ENCODE measurements around the gene GALNT14. TPM values are rescaled to one million over a fixed set of nuclear protein-coding genes. Genes with fewer than 3 reads are reported as not detected.

The GALNT14 gene
- total RNA-seq, 1 donor from 2014 or later = 54.6 TPM

DNA sequence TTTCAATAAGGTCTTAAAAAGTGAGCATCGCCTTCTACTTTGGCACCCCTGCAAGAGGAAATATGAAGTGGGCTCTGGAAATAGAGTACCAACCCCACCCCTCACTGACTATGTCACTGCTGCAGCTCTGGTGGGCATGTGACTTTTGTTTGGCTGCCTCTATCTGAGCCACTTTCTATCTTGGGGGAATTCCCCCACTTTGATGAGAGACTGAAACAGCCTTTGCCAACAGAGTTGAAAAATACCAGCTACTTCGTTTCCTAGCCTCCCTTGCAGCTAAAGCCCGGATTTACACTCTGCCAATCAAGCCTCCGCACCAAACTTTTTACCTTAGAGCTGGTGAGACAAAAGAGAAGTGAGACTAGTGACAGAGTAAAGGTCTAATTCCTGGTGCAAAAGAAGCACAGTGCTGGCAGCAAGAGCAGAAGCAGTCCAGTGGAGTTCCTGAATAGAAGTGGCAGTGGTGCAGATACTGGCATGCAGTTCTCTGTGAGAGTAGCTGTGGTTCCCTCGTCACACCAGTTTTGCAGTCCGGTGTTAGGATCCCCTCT lies 12.0 kb upstream of the GALNT14 start:
- H3K27me3 ChIP-seq (ENCODE audit: control insufficient read depth, insufficient read depth, low read length) = no peaks in the 10 kb centered on the region
- H3K36me3 ChIP-seq (ENCODE audit: control insufficient read depth, insufficient read depth, low read length) = no peaks in the 10 kb centered on the region
- no peak for DNase-seq (ENCODE audit: low read depth)

DNA sequence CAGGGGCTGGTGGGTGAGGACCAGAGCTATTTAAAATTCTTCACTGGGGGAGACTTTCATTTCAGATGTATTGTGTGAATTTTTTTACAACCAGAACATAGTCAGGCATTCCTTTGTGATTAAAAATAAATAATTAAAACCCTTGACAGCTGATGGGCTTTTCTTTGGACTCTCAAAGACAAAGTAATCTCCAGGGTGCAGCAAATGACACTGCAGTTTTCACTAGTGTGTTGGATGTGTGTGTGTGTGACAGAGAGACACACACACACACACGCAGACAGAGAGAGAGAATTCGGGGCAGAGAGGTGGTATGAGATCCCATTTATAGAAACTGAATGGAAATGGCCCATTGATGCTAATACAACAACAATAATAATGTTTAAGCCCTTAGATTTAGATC lies 10.3 kb upstream of the GALNT14 start:
- DNase-seq (ENCODE audit: low read depth) = no peak
- no peak overlapping the region for H3K4me3 ChIP-seq (ENCODE audit: low read depth, low read length)
- no peaks in the 10 kb centered on the region for H3K27me3 ChIP-seq (ENCODE audit: control insufficient read depth, insufficient read depth, low read length)
- TF ChIP-seq, protein P1, sequence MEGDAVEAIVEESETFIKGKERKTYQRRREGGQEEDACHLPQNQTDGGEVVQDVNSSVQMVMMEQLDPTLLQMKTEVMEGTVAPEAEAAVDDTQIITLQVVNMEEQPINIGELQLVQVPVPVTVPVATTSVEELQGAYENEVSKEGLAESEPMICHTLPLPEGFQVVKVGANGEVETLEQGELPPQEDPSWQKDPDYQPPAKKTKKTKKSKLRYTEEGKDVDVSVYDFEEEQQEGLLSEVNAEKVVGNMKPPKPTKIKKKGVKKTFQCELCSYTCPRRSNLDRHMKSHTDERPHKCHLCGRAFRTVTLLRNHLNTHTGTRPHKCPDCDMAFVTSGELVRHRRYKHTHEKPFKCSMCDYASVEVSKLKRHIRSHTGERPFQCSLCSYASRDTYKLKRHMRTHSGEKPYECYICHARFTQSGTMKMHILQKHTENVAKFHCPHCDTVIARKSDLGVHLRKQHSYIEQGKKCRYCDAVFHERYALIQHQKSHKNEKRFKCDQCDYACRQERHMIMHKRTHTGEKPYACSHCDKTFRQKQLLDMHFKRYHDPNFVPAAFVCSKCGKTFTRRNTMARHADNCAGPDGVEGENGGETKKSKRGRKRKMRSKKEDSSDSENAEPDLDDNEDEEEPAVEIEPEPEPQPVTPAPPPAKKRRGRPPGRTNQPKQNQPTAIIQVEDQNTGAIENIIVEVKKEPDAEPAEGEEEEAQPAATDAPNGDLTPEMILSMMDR (IDR thresholded peaks at IDR 0.05; ENCODE audit: insufficient read depth, low read length, poor library complexity, severe bottlenecking) = no peak
- no peaks in the 10 kb centered on the region for H3K36me3 ChIP-seq (ENCODE audit: control insufficient read depth, insufficient read depth, low read length)

More for the DNA sequence above, 12.0 kb upstream of the GALNT14 start:
- TF ChIP-seq, protein P1 (IDR thresholded peaks at IDR 0.05; ENCODE audit: insufficient read depth, low read length, poor library complexity, severe bottlenecking) = no peak
- H3K4me3 ChIP-seq (ENCODE audit: low read depth, low read length) = no peak overlapping the region

DNA sequence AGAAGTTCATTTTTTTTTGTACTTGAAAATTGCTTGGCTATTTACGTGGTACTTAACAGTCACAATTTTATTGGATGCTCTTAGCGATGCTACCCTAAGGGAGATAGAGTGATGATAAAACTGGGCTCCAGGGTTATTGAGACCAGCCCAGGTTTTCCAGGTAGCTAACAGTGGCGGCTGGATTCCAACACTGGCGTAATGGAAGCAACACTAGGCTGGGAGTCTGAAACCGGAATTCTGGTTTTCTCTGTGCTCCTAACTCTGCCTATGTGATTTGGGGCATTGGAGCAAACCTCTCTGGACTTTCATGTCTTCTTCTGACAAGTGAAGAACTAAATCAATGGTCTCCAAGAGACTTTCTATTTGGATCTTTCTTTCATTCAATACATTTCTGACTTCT lies 9.4 kb upstream of the GALNT14 start:
- TF ChIP-seq, protein P1 (IDR thresholded peaks at IDR 0.05; ENCODE audit: insufficient read depth, low read length, poor library complexity, severe bottlenecking) = no peak
- no peak for DNase-seq (ENCODE audit: low read depth)
- H3K27me3 ChIP-seq (ENCODE audit: control insufficient read depth, insufficient read depth, low read length) = no peaks in the 10 kb centered on the region
- H3K36me3 ChIP-seq (ENCODE audit: control insufficient read depth, insufficient read depth, low read length) = no peaks in the 10 kb centered on the region
- H3K4me3 ChIP-seq (ENCODE audit: low read depth, low read length) = no peak overlapping the region

DNA sequence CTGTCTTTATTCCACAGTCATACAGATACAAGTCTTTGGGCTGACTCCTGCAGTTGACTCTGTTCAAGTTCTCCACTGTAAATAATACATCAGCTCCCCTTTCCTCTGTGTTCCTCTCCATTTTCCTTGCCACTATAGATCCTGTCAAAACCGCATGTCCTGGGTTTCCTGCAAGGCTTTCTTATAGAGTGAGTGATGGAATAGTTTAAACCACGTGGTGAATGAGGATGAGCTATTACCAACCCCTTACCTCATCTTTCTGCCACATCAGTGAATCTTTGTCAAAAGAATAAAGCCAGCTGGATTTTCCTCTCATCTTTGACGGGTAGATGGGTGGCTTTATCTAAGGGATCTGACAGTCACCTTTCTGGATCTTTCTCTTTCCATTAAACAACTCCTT lies 3.9 kb upstream of the GALNT14 start:
- Histone ChIP-seq H3K36me3 (ENCODE audit: control insufficient read depth, insufficient read depth, low read length) (no peaks in the 10 kb centered on the region), H3K27me3 (ENCODE audit: control insufficient read depth, insufficient read depth, low read length) (no peaks in the 10 kb centered on the region), H3K4me3 (ENCODE audit: low read depth, low read length) (no peak overlapping the region)
- no peak for DNase-seq (ENCODE audit: low read depth)
- TF ChIP-seq, protein P1 (IDR thresholded peaks at IDR 0.05; ENCODE audit: insufficient read depth, low read length, poor library complexity, severe bottlenecking) = no peak

DNA sequence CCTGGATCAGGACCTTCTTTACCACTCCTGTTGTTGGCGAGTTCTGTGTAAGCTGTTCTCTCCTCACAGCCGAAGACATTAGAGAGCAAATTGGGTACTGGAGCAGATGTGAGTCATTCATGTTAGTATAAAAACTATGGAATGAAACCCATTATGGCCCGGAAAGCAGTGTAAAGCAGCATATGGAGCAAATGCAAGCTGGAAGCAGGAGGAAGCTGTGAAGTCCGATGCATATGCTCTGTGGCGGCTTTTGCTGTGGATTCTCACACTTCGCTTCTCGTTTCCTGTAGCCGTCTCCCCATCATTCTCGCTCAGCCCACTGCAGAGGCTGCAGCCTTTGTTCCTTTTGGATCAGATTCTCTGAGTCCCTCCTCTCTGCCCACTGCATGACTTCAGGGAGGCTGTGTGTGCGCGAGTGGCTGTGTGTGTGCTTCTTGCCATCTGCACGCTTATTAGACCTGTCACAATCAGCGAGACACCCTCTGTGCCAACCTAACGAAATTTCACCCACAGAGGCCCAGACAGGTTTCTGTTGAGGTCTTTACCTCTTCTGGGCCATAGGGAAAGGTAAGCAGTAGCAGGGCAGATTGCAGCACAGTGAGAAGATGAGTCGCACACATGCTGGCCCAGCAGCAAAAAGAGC lies 3.3 kb upstream of the GALNT14 start:
- TF ChIP-seq, protein P1 (IDR thresholded peaks at IDR 0.05; ENCODE audit: insufficient read depth, low read length, poor library complexity, severe bottlenecking) = no peak
- Histone ChIP-seq H3K36me3 (ENCODE audit: control insufficient read depth, insufficient read depth, low read length) (no peaks in the 10 kb centered on the region), H3K4me3 (ENCODE audit: low read depth, low read length) (no peak overlapping the region), H3K27me3 (ENCODE audit: control insufficient read depth, insufficient read depth, low read length) (no peaks in the 10 kb centered on the region)
- no peak for DNase-seq (ENCODE audit: low read depth)

GRCh38 chr2:31140151-31140550 lies 1.9 kb upstream of the GALNT14 start:
- DNase-seq (ENCODE audit: low read depth) = no peak
- H3K4me3 ChIP-seq (ENCODE audit: low read depth, low read length) = no peak overlapping the region
- no peaks in the 10 kb centered on the region for H3K27me3 ChIP-seq (ENCODE audit: control insufficient read depth, insufficient read depth, low read length)
- TF ChIP-seq, protein P1 (IDR thresholded peaks at IDR 0.05; ENCODE audit: insufficient read depth, low read length, poor library complexity, severe bottlenecking) = no peak
- no peaks in the 10 kb centered on the region for H3K36me3 ChIP-seq (ENCODE audit: control insufficient read depth, insufficient read depth, low read length)

All from kidney epithelial cell (primary cell).